Activated CD4-positive, alpha-beta memory T cell treated with anti-CD3 and anti-CD28 coated beads, Interleukin-2, amount 10 ng/mL, durations not matched to agents 7 days and 5 days (primary cell): ENCODE data around the gene PDE9A. TPM values are rescaled to one million over a fixed set of nuclear protein-coding genes. Genes with fewer than 3 reads are reported as not detected.
"Not testable (repeated sequence)": the region's sequence is repeated elsewhere in the genome, so short reads cannot be mapped to it uniquely, and the experiment has no call there.

ENCODE experiments used
- CTCF ChIA-PET: fragments of 350-600 bp; sonication (Branson Sonifier 250); formaldehyde crosslinking; loops from one replicate; lab custom pipeline; 2021; ENCODE audit warnings: antibody characterized with exemption, inconsistent platforms; lab: Charles Lee
- POLR2A ChIA-PET: fragments of 350-600 bp; sonication (Branson Sonifier 250); formaldehyde crosslinking; loops from one replicate; lab custom pipeline; 2021; ENCODE audit warnings: antibody characterized with exemption; lab: Charles Lee
- DNase-seq: peaks from one replicate; pipeline ENCODE4 v3.0.0-alpha.2; 2020
- H3K27ac Mint-ChIP-seq: one replicate; pipeline ENCODE4 v1.8.0; 2021; ENCODE audit warnings: mild to moderate bottlenecking, mixed read lengths
- H3K27me3 Mint-ChIP-seq: one replicate; pipeline ENCODE4 v1.8.0; 2021; ENCODE audit warnings: mixed read lengths
- H3K36me3 Mint-ChIP-seq: one replicate; pipeline ENCODE4 v1.8.0; 2021; ENCODE audit warnings: low read depth, mixed read lengths
- H3K4me1 Mint-ChIP-seq: one replicate; pipeline ENCODE4 v1.8.0; 2021; ENCODE audit warnings: mixed read lengths
- H3K4me3 Mint-ChIP-seq: one replicate; pipeline ENCODE4 v1.8.0; 2021; ENCODE audit warnings: mild to moderate bottlenecking, mixed read lengths
- H3K9me3 Mint-ChIP-seq: one replicate; pipeline ENCODE4 v1.8.0; 2021; ENCODE audit warnings: mixed read lengths
- total RNA-seq, 2 experiments: library from RNA; stranded (reverse); gene quantifications; one replicate each; pipeline ENCODE4 v1.2.3, GENCODE V29; 2021

Gene PDE9A
- total RNA-seq, 2 experiments from 2014 or later, result 13.9 to 14.3 TPM

- no peak for DNase-seq
- CTCF ChIA-PET, result no interaction called here
- H3K27me3 Mint-ChIP-seq, result peaks cover 28% of the 10 kb centered on the region
Observed at GRCh38 chr21:42627527-42628289, 25.7 kb upstream of the PDE9A start.

GRCh38 chr21:42628466-42629061 is 24.9 kb upstream of the PDE9A start:
- POLR2A ChIA-PET, CTCF ChIA-PET, H3K4me3 Mint-ChIP-seq, H3K4me1 Mint-ChIP-seq, DNase-seq, H3K9me3 Mint-ChIP-seq, H3K27ac Mint-ChIP-seq, H3K36me3 Mint-ChIP-seq: not testable (repeated sequence)
- peaks cover 27% of the 10 kb centered on the region for H3K27me3 Mint-ChIP-seq

More at GRCh38 chr21:42627527-42628289, 25.7 kb upstream of the PDE9A start:
- POLR2A ChIA-PET, result no interaction called here
- Mint-ChIP-seq H3K27ac (no peak overlapping the region), H3K9me3 (no peaks in the 10 kb centered on the region), H3K36me3 (no peaks in the 10 kb centered on the region), H3K4me1 (no peaks in the 10 kb centered on the region), H3K4me3 (no peak overlapping the region)

GRCh38 chr21:42629933-42630589 is 23.4 kb upstream of the PDE9A start:
- H3K27me3 Mint-ChIP-seq, result peaks cover 17% of the 10 kb centered on the region
- H3K4me3 Mint-ChIP-seq, result no peak overlapping the region
- H3K27ac Mint-ChIP-seq, result no peak overlapping the region
- CTCF ChIA-PET, result no interaction called here
- no peaks in the 10 kb centered on the region for H3K36me3 Mint-ChIP-seq
- H3K9me3 Mint-ChIP-seq, result no peaks in the 10 kb centered on the region
- POLR2A ChIA-PET, result no interaction called here
- no peak for DNase-seq
- no peaks in the 10 kb centered on the region for H3K4me1 Mint-ChIP-seq

- CTCF ChIA-PET, result no interaction called here
Observed at GRCh38 chr21:42630626-42631025, 22.8 kb upstream of the PDE9A start.

GRCh38 chr21:42631142-42631541 is 22.3 kb upstream of the PDE9A start:
- Mint-ChIP-seq H3K4me3 (no peak overlapping the region), H3K4me1 (no peaks in the 10 kb centered on the region), H3K9me3 (no peaks in the 10 kb centered on the region), H3K36me3 (no peaks in the 10 kb centered on the region), H3K27me3 (peaks cover 15% of the 10 kb centered on the region), H3K27ac (no peak overlapping the region)
- ChIA-PET CTCF (no interaction called here), POLR2A (no interaction called here)
- no peak for DNase-seq

More at GRCh38 chr21:42630626-42631025, 22.8 kb upstream of the PDE9A start:
- Mint-ChIP-seq H3K9me3 (no peaks in the 10 kb centered on the region), H3K27ac (no peak overlapping the region), H3K27me3 (peaks cover 17% of the 10 kb centered on the region), H3K4me3 (no peak overlapping the region), H3K4me1 (no peaks in the 10 kb centered on the region), H3K36me3 (no peaks in the 10 kb centered on the region)
- POLR2A ChIA-PET, result no interaction called here
- DNase-seq, result no peak

DNA sequence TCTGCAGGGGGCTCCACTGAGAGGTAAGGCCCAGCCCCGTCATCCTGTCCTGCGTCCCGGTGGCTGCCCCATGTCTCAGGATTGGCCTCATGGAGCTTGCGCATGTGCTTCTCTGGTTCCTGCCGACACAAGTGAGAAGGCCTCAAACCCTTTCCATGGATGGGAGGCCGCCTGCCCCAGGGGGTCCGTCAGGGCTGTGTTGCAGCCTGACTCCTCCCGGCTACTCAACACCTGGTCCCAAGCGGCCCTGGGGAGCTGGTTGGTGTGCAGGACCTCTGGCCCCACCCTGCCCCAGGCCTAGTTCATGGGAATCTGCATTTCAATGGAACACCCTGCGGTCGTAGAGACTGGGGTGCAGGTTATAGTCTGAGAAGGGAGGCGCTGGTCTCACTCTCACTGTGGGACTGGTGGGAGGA is 21.1 kb upstream of the PDE9A start:
- Mint-ChIP-seq H3K4me3 (no peak overlapping the region), H3K27me3 (peaks cover 10% of the 10 kb centered on the region), H3K4me1 (no peaks in the 10 kb centered on the region), H3K36me3 (no peaks in the 10 kb centered on the region), H3K27ac (no peak overlapping the region), H3K9me3 (no peaks in the 10 kb centered on the region)
- no peak for DNase-seq
- POLR2A ChIA-PET, result no interaction called here
- CTCF ChIA-PET, result no interaction called here

DNA sequence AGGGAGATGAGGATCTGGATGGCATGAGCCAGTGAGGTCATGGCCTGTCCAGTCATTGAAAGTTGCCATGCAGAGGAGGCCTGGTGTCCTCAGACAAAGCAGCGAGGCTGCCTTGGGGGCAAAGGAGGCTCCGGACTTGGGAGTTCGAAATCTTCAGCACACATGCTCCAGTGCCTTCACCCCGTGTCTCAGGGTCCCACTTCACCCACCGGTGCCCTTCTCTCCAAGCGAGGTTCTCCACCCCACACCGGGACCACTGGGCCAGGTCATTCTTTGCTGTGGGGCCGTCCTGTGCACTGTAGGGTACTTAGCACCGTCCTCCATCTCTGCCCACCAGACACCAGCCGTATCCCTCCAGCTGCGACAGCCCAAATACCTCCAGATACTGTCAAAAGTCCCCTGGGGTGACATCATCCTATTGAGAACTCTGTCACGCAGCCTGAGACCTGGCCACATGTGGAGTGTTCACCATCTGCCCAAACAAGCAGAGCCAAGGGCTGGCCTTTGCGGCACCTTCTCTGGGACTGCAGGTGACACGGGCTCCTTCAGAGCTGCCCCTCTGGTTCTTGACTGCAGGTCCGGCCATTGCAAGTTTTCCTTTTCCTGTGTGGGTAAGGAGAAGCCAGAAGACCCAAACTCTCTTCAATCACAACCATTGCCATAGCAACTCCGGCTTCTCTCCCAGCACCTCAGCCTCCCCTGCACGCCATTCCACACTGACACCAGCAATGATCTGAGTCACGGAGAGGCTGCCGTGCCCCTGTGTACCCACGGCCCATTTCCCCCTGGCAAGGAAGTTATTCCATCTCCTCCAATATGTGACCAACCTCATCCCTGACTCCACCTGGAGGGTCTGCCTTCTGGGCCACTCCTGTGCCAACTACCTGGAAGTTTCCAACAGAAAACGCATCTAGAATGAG is 20.4 kb upstream of the PDE9A start:
- ChIA-PET CTCF (no interaction called here), POLR2A (no interaction called here)
- no peaks in the 10 kb centered on the region for H3K9me3 Mint-ChIP-seq
- H3K27ac Mint-ChIP-seq, result no peak overlapping the region
- H3K4me1 Mint-ChIP-seq, result no peaks in the 10 kb centered on the region
- H3K27me3 Mint-ChIP-seq, result peaks cover 10% of the 10 kb centered on the region
- H3K4me3 Mint-ChIP-seq, result no peak overlapping the region
- no peak for DNase-seq
- no peaks in the 10 kb centered on the region for H3K36me3 Mint-ChIP-seq

DNA sequence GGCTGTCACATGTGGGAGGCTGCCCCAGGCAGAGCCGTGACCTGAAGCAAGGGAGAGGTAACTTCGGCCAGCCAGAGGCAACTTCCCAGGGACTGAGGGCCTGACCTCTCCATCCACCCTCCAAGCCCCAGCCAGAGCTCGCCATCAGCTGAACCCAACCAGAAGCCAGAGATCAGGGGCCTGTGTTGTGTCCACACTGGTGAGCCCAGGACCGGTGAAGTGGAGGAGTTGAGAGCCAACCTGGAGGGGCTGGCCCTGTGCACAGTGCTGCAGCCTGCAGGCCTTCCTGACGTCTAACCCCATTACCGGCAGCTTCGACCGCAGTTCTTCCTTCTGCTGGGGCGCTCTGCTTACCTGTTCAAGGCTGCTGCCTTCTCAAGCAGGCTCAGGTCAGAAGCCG is 19.6 kb upstream of the PDE9A start:
- CTCF ChIA-PET, result no interaction called here
- Mint-ChIP-seq H3K27ac (no peak overlapping the region), H3K4me3 (no peak overlapping the region), H3K4me1 (no peaks in the 10 kb centered on the region), H3K36me3 (no peaks in the 10 kb centered on the region), H3K9me3 (no peaks in the 10 kb centered on the region), H3K27me3 (peaks cover 10% of the 10 kb centered on the region)
- POLR2A ChIA-PET, result no interaction called here
- no peak for DNase-seq

GRCh38 chr21:42635848-42636519 is 17.4 kb upstream of the PDE9A start:
- no peak overlapping the region for H3K27ac Mint-ChIP-seq
- no peak for DNase-seq
- CTCF ChIA-PET, result no interaction called here
- peaks cover 12% of the 10 kb centered on the region for H3K27me3 Mint-ChIP-seq
- POLR2A ChIA-PET, result no interaction called here
- no peaks in the 10 kb centered on the region for H3K36me3 Mint-ChIP-seq
- no peaks in the 10 kb centered on the region for H3K4me1 Mint-ChIP-seq
- no peaks in the 10 kb centered on the region for H3K9me3 Mint-ChIP-seq
- H3K4me3 Mint-ChIP-seq, result no peak overlapping the region

DNA sequence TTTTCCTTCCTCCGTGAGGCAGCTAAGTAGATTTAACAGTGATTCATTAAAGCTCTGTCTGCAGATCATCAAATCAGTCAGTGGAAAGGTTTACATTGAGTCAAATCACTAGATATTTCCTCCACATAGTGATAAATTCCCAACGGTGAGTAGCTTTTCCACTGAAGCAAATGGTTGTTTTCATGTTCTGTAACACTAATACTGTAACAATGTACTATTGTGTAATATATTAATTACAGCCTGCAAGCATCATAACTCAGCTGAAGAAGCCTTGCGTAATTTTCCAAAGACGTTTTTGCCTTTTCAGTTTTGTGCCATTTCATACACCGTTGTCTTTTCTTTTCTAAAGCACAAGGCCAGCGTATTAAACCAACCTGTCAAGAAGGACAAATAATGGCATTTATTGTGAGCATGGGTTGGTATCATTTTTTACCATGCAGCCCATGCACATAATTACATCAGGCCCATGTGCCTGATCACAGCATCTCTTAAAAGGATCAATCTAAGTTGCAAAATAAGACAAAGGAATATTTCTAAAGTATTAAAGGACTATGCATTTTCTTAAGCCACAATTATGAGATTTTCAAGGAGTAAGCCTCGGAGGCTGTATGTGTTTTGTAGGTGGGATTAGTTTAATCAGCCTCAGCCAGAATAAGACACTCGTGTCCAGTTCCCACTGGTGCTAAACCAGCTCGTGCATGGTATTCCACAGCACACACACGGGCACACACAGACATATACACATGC is 16.7 kb upstream of the PDE9A start:
- Mint-ChIP-seq H3K4me1 (no peaks in the 10 kb centered on the region), H3K27me3 (peaks cover 12% of the 10 kb centered on the region), H3K9me3 (no peaks in the 10 kb centered on the region), H3K27ac (no peak overlapping the region), H3K36me3 (no peaks in the 10 kb centered on the region), H3K4me3 (no peak overlapping the region)
- POLR2A ChIA-PET, result no interaction called here
- CTCF ChIA-PET, result no interaction called here
- DNase-seq, result no peak

DNA sequence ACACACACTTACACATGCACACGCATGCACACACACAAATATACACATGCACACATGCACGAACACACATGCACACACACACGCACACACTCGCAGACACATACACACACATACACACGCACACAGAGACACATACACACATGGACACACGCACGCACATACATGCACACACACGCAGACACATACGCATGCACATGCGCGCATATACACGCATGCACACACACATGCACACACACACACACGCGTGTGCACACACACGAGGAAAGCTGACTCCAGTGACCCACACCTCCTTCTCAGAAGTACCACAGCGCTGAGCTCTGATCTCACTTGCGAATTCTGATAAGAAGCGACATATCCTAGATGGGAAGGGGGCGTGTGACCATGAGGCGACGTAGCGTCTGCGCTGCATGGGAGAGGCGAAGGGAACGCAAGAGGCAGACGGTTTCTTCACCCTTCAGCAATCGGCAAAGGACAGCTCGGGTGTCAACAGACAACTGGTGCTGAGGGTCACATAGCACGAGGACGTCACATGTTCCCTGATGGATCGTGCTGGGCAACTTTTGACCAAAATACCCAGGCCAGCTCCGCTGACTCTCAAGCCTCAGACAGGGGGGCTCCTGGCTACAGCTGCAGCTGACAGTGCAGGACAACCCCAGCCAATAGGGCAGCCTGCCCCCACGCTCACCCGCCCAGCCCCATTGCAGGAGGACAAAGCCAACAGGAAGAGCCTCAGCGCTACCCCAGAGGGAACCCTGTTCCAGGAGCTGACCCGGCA is 16.0 kb upstream of the PDE9A start:
- no peaks in the 10 kb centered on the region for H3K36me3 Mint-ChIP-seq
- peaks cover 18% of the 10 kb centered on the region for H3K27me3 Mint-ChIP-seq
- no peak for DNase-seq
- H3K27ac Mint-ChIP-seq, result no peak overlapping the region
- no peaks in the 10 kb centered on the region for H3K4me1 Mint-ChIP-seq
- ChIA-PET POLR2A (no interaction called here), CTCF (no interaction called here)
- H3K9me3 Mint-ChIP-seq, result no peaks in the 10 kb centered on the region
- H3K4me3 Mint-ChIP-seq, result no peak overlapping the region
